Activated naive CD4-positive, alpha-beta T cell treated with anti-CD3 and anti-CD28 coated beads for 36 hours (primary cell): ENCODE results near the gene SH2B2. TPM values are rescaled to one million over a fixed set of nuclear protein-coding genes. Genes with fewer than 3 reads are reported as not detected.

Experiments
- CTCF ChIA-PET: fragments of 350-600 bp; sonication (Branson Sonifier 250); formaldehyde crosslinking; loops from one replicate; lab custom pipeline; 2021; ENCODE audit warnings: antibody characterized with exemption; lab: Charles Lee
- DNase-seq: peaks from one replicate; pipeline ENCODE4 v3.0.0-alpha.2; 2020
- H3K27ac Mint-ChIP-seq: one replicate; pipeline ENCODE4 v1.8.0; 2021; ENCODE audit warnings: mild to moderate bottlenecking, mixed read lengths
- H3K27me3 Mint-ChIP-seq: one replicate; pipeline ENCODE4 v1.8.0; 2021; ENCODE audit warnings: low read depth, mixed read lengths
- H3K36me3 Mint-ChIP-seq: one replicate; pipeline ENCODE4 v1.8.0; 2021; ENCODE audit warnings: low read depth, mixed read lengths
- H3K4me1 Mint-ChIP-seq: one replicate; pipeline ENCODE4 v1.8.0; 2021; ENCODE audit warnings: low read depth, mixed read lengths
- H3K4me3 Mint-ChIP-seq: one replicate; pipeline ENCODE4 v1.8.0; 2021; ENCODE audit warnings: mild to moderate bottlenecking, moderate library complexity, mixed read lengths
- H3K9me3 Mint-ChIP-seq: one replicate; pipeline ENCODE4 v1.8.0; 2021; ENCODE audit warnings: mixed read lengths
- intact Hi-C: fragments of 100-400 bp; cut with micrococcal nuclease; formaldehyde crosslinking; loops from one replicate; pipeline ENCODE4 v1.15.1; 2023
- total RNA-seq, 2 experiments: library from RNA; stranded (reverse); gene quantifications; one replicate each; pipeline ENCODE4 v1.2.3, GENCODE V29; 2021

The SH2B2 gene
- total RNA-seq, 2 experiments from 2014 or later, result 1.4 TPM

- no peaks in the 10 kb centered on the region for H3K27me3 Mint-ChIP-seq
- DNase-seq, result no peak
- H3K36me3 Mint-ChIP-seq, result no peaks in the 10 kb centered on the region
- H3K9me3 Mint-ChIP-seq, result no peaks in the 10 kb centered on the region
- intact Hi-C loops, result no loop called here
- H3K4me1 Mint-ChIP-seq, result peaks cover 3% of the 10 kb centered on the region
- no peak overlapping the region for H3K4me3 Mint-ChIP-seq
- H3K27ac Mint-ChIP-seq, result no peak overlapping the region
- CTCF ChIA-PET, result interaction anchor here (0.6 to 2.0 kb wide), 5 partner anchors 49 to 731 kb away, joined by 3 to 9 read pairs (median 4); no protein-coding TSS in a partner anchor
Observed at GRCh38 chr7:102271158-102271798, 15.4 kb upstream of the SH2B2 start.

GRCh38 chr7:102272075-102272916, 14.4 kb upstream of the SH2B2 start:
- peak; percentile 83 for DNase-seq
- H3K27me3 Mint-ChIP-seq, result no peaks in the 10 kb centered on the region
- H3K36me3 Mint-ChIP-seq, result no peaks in the 10 kb centered on the region
- CTCF ChIA-PET, result interaction anchor here (0.6 to 2.1 kb wide), 10 partner anchors 9 to 737 kb away, joined by 3 to 9 read pairs (median 3); no protein-coding TSS in a partner anchor
- no peak overlapping the region for H3K27ac Mint-ChIP-seq
- no peaks in the 10 kb centered on the region for H3K9me3 Mint-ChIP-seq
- peaks cover 3% of the 10 kb centered on the region for H3K4me1 Mint-ChIP-seq
- intact Hi-C loops, result loop anchor here (1.0 to 2.0 kb wide), 4 partner anchors 457 to 729 kb away; no protein-coding TSS in a partner anchor
- no peak overlapping the region for H3K4me3 Mint-ChIP-seq

GRCh38 chr7:102272917-102273748, 13.5 kb upstream of the SH2B2 start:
- Mint-ChIP-seq H3K27ac (no peak overlapping the region), H3K36me3 (no peaks in the 10 kb centered on the region), H3K4me3 (no peak overlapping the region), H3K27me3 (no peaks in the 10 kb centered on the region), H3K4me1 (peaks cover 3% of the 10 kb centered on the region), H3K9me3 (no peaks in the 10 kb centered on the region)
- no peak for DNase-seq
- CTCF ChIA-PET, result interaction anchor here (0.6 to 2.1 kb wide), 10 partner anchors 8 to 738 kb away, joined by 3 to 9 read pairs (median 3); no protein-coding TSS in a partner anchor
- intact Hi-C loops, result loop anchor here (1.0 to 2.0 kb wide), 4 partner anchors 458 to 730 kb away; no protein-coding TSS in a partner anchor

GRCh38 chr7:102273749-102274712, 12.6 kb upstream of the SH2B2 start:
- Mint-ChIP-seq H3K27me3 (no peaks in the 10 kb centered on the region), H3K4me1 (peaks cover 3% of the 10 kb centered on the region), H3K36me3 (no peaks in the 10 kb centered on the region), H3K4me3 (no peak overlapping the region), H3K9me3 (no peaks in the 10 kb centered on the region), H3K27ac (no peak overlapping the region)
- intact Hi-C loops, result loop anchor here (2.0 kb wide), 1 partner anchor 459 kb away; no protein-coding TSS in a partner anchor
- no peak for DNase-seq
- CTCF ChIA-PET, result interaction anchor here (1.4 to 2.1 kb wide), 3 partner anchors 32 to 671 kb away, joined by 3 to 7 read pairs (median 4); no protein-coding TSS in a partner anchor

- Mint-ChIP-seq H3K36me3 (no peaks in the 10 kb centered on the region), H3K4me3 (no peak overlapping the region), H3K27ac (no peak overlapping the region), H3K9me3 (no peaks in the 10 kb centered on the region), H3K27me3 (no peaks in the 10 kb centered on the region), H3K4me1 (peaks cover 7% of the 10 kb centered on the region)
- CTCF ChIA-PET, result interaction anchor here (0.7 kb wide), 1 partner anchor 39 kb away, joined by 3 read pairs; no protein-coding TSS in a partner anchor
- intact Hi-C loops, result no loop called here
- DNase-seq, result no peak
Observed at GRCh38 chr7:102275123-102275703, 11.5 kb upstream of the SH2B2 start.

- no peaks in the 10 kb centered on the region for H3K36me3 Mint-ChIP-seq
- intact Hi-C loops, result no loop called here
- CTCF ChIA-PET, result interaction anchor here (0.6 to 2.8 kb wide), 5 partner anchors 72 to 675 kb away, joined by 3 to 16 read pairs (median 3); no protein-coding TSS in a partner anchor
Observed at GRCh38 chr7:102277901-102278300, 8.8 kb upstream of the SH2B2 start.

GRCh38 chr7:102279537-102280400, 6.9 kb upstream of the SH2B2 start:
- peaks cover 4% of the 10 kb centered on the region for H3K27me3 Mint-ChIP-seq
- H3K27ac Mint-ChIP-seq, result no peak overlapping the region
- no peaks in the 10 kb centered on the region for H3K9me3 Mint-ChIP-seq
- peaks cover 13% of the 10 kb centered on the region for H3K4me1 Mint-ChIP-seq
- CTCF ChIA-PET, result interaction anchor here (0.6 to 2.8 kb wide), 3 partner anchors 94 to 185 kb away, joined by 3 to 16 read pairs (median 3); partner anchors contain the start of genes ALKBH4 and LRWD1
- intact Hi-C loops, result loop anchor here (1.0 kb wide), 2 partner anchors 111 to 171 kb away; no protein-coding TSS in a partner anchor
- H3K36me3 Mint-ChIP-seq, result no peaks in the 10 kb centered on the region
- peak; percentile 70 for DNase-seq
- no peak overlapping the region for H3K4me3 Mint-ChIP-seq

More at GRCh38 chr7:102277901-102278300, 8.8 kb upstream of the SH2B2 start:
- H3K4me3 Mint-ChIP-seq, result no peak overlapping the region
- DNase-seq, result no peak
- H3K27ac Mint-ChIP-seq, result no peak overlapping the region
- no peaks in the 10 kb centered on the region for H3K9me3 Mint-ChIP-seq
- peaks cover 4% of the 10 kb centered on the region for H3K4me1 Mint-ChIP-seq
- H3K27me3 Mint-ChIP-seq, result no peaks in the 10 kb centered on the region

GRCh38 chr7:102280521-102280920, 6.1 kb upstream of the SH2B2 start:
- no peaks in the 10 kb centered on the region for H3K36me3 Mint-ChIP-seq
- no peaks in the 10 kb centered on the region for H3K9me3 Mint-ChIP-seq
- DNase-seq, result no peak
- peaks cover 10% of the 10 kb centered on the region for H3K27me3 Mint-ChIP-seq
- H3K4me3 Mint-ChIP-seq, result no peak overlapping the region
- CTCF ChIA-PET, result interaction anchor here (0.6 to 2.8 kb wide), 3 partner anchors 111 to 139 kb away, joined by 3 to 16 read pairs (median 3); no protein-coding TSS in a partner anchor
- intact Hi-C loops, result no loop called here
- no peak overlapping the region for H3K27ac Mint-ChIP-seq
- H3K4me1 Mint-ChIP-seq, result peaks cover 20% of the 10 kb centered on the region

- no peaks in the 10 kb centered on the region for H3K9me3 Mint-ChIP-seq
- H3K4me1 Mint-ChIP-seq, result peaks cover 21% of the 10 kb centered on the region
- no peak overlapping the region for H3K27ac Mint-ChIP-seq
- CTCF ChIA-PET, result interaction anchor here (0.6 to 1.0 kb wide), 4 partner anchors 9 to 128 kb away, joined by 3 read pairs; no protein-coding TSS in a partner anchor
- H3K4me3 Mint-ChIP-seq, result no peak overlapping the region
- peaks cover 10% of the 10 kb centered on the region for H3K27me3 Mint-ChIP-seq
- H3K36me3 Mint-ChIP-seq, result no peaks in the 10 kb centered on the region
- intact Hi-C loops, result no loop called here
- DNase-seq, result no peak
Observed at GRCh38 chr7:102281785-102282184, 4.9 kb upstream of the SH2B2 start.
